ENCODE data around the gene ITPR2.
"Not testable (repeated sequence)": the region's sequence is repeated elsewhere in the genome, so short reads cannot be mapped to it uniquely, and the experiment has no call there.

- not testable (repeated sequence) for TF ChIP-seq CTCF (IDR thresholded peaks at IDR 0.05; ENCODE audit: low read depth, low read length); EZH2phosphoT487 (IDR thresholded peaks at IDR 0.05; ENCODE audit: low read depth)
These were observed 49.1 kb downstream of the ITPR2 start for GRCh38 chr12:26783816-26784379.

Data from OCI-LY3 (cell line).